Esophagus muscularis mucosa (tissue), 4 donors: Measurements from ENCODE around the gene MED13L. TPM values are rescaled to one million over a fixed set of nuclear protein-coding genes. Genes with fewer than 3 reads are reported as not detected.
A peak's percentile ranks its signal among the peaks of the same experiment; 100 is the strongest.

Source experiments
- DNase-seq: peaks from one replicate; pipeline ENCODE4 v3.0.0-alpha.2; 2017; ENCODE audit errors: extremely low spot score
- H3K27ac ChIP-seq, 4 donors: fragments of 200-600 bp; sonication (generic); replicated peaks in 1 of 4; 1 replicate in 3 of 4; 2 replicates in 1 of 4; pipeline ENCODE4 v1.5.1; 2016 to 2019; ENCODE audit warnings: mild to moderate bottlenecking in 1 of 4
- H3K27me3 ChIP-seq, 4 donors: fragments of 200-600 bp; sonication (generic); one replicate each; pipeline versions ENCODE4 v1.5.1 to v1.6.0; 2016 to 2019
- H3K36me3 ChIP-seq, 4 donors: fragments of 200-600 bp; sonication (generic); one replicate each; pipeline ENCODE4 v1.5.1; 2016 to 2019
- H3K4me1 ChIP-seq, 4 donors: fragments of 200-600 bp; sonication (generic); one replicate each; pipeline ENCODE4 v1.5.1; 2016 to 2019
- H3K4me3 ChIP-seq, 4 donors: fragments of 200-600 bp; sonication (generic); 1 replicate in 2 of 4; 2 replicates in 2 of 4; pipeline ENCODE4 v1.5.1; 2016 to 2019; ENCODE audit warnings: mild to moderate bottlenecking in 4 of 4, moderate library complexity in 1 of 4
- H3K9me3 ChIP-seq, 4 donors: fragments of 200-600 bp; sonication (generic); 1 replicate in 3 of 4; 2 replicates in 1 of 4; pipeline ENCODE4 v1.5.1; 2016 to 2019
- CTCF ChIP-seq, 3 experiments: fragments of 200-600 bp in 2 of 3; fragments of 450-650 bp in 1 of 3; sonication (generic) in 2 of 3; IDR thresholded peaks; one replicate each; pipeline ENCODE4 v1.5.1; 2017 to 2019; ENCODE audit warnings: antibody characterized with exemption in 3 of 3, mild to moderate bottlenecking in 2 of 3, moderate library complexity in 1 of 3
- EP300 ChIP-seq: sonication (generic); formaldehyde crosslinking; IDR thresholded peaks from one replicate; pipeline ENCODE4 v1.6.1; 2017; ENCODE audit warnings: antibody characterized with exemption
- POLR2A ChIP-seq: fragments of 450-650 bp; IDR thresholded peaks from one replicate; pipeline ENCODE4 v1.6.1; 2017; ENCODE audit warnings: antibody characterized with exemption, moderate library complexity, mild to moderate bottlenecking, low read depth
- POLR2AphosphoS5 ChIP-seq, 2 donors: sonication (generic); formaldehyde crosslinking; IDR thresholded peaks; one replicate each; pipeline ENCODE4 v1.6.1; 2017; ENCODE audit warnings: antibody characterized with exemption in 2 of 2
- WGBS: methylation state at CpG from one replicate; pipeline ENCODE4 v1.1.5; 2018; 5-methylcytosine and 5-hydroxymethylcytosine counted together
- intact Hi-C: fragments of 100-400 bp; cut with DNase I; formaldehyde crosslinking; loops from one replicate; pipeline ENCODE4 v1.15.1; 2023
- total RNA-seq, 4 donors: library from RNA; depleted of rRNA; stranded (reverse); fragments of >200 nt; gene quantifications; one replicate each; pipeline versions ENCODE4 v1.1.0 to v1.2.1, GENCODE V29; 2016

Gene MED13L
- total RNA-seq, 4 donors from 2014 or later: 141 to 350 (median 175) TPM

DNA sequence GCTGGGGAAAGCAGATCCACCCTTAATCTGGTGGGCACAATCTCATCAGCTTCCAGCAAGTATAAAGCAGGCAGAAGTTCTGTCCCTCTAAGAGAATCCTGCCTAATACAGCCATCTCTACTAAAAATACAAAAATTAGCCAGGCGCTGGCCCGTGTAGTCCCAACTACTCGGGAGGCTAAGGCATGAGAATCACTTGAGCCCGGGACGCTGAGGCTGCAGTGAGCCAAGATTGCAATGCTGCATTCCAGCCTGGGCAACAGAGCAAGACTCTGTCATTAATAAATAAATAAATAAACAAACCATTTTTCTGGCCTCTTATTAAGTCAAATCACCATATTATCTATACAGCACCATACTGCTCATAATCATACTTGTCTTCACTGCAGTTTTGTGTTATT is 111.2 kb downstream of the MED13L start:
- 73% methylated on average over 5 of the region's 5 CpGs for WGBS
- TF ChIP-seq EP300 (no peak), CTCF (IDR thresholded peaks at IDR 0.05) (no peak), POLR2AphosphoS5 (IDR thresholded peaks at IDR 0.05) (no peak), POLR2A (no peak)
- peaks cover 49 to 75% (median 62%) of the 10 kb centered on the region in 4 donors for H3K4me1 ChIP-seq
- DNase-seq: no peak
- H3K27ac ChIP-seq: no peak overlapping the region
- no peaks in the 10 kb centered on the region for H3K36me3 ChIP-seq
- no peaks in the 10 kb centered on the region for H3K27me3 ChIP-seq
- H3K9me3 ChIP-seq: no peaks in the 10 kb centered on the region
- no peak overlapping the region for H3K4me3 ChIP-seq
- intact Hi-C loops: no loop called here

GRCh38 chr12:116165036-116165425 is 112.5 kb downstream of the MED13L start:
- H3K4me1 ChIP-seq: peaks cover 58 to 78% (median 70%) of the 10 kb centered on the region in 4 donors
- intact Hi-C loops: no loop called here
- peak overlapping the region in 1 of 4 donors; percentile 8 for H3K27ac ChIP-seq
- 53% methylated on average over 4 of the region's 4 CpGs for WGBS
- no peak overlapping the region for H3K4me3 ChIP-seq
- TF ChIP-seq POLR2AphosphoS5 (IDR thresholded peaks at IDR 0.05): no peak
- TF ChIP-seq POLR2A: no peak
- TF ChIP-seq EP300: no peak
- TF ChIP-seq CTCF (IDR thresholded peaks at IDR 0.05): no peak
- H3K36me3 ChIP-seq: no peaks in the 10 kb centered on the region
- H3K9me3 ChIP-seq: no peaks in the 10 kb centered on the region
- no peak for DNase-seq
- H3K27me3 ChIP-seq: no peaks in the 10 kb centered on the region

DNA sequence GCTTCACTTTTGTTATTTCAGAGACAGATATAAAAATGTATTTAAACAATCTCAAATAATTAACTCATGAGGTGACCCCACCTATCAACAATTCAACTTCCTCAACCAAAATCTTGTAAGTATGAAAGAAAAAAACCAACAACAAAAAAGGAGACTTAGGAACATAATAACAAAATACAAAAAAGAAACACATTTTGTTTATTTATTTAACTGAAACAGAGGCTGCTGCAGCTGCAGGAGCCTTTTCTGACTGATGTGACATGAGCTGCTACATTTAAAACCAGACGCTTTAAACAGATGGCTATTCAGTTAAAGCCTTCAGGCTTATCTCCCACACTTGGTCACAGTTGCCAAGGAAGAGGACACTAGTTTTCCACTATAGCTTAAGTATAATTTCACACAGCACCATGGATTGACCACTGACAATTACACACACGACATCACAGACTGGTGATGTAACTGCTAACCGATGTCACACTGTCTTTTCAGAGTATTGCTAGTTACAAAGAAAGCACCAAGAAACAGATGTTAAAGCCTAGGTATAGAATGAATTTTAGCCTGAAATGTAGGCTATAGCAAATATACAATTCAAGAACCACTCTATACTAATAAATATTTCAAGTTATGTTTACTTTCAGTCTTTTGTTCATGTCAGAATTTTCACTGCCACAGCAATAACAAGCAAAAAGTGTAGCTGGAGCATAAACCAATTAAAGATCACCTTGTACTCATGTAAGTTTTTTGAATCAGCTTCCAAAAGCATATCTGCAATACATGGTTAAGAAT is 113.0 kb downstream of the MED13L start:
- intact Hi-C loops: no loop called here
- Histone ChIP-seq H3K27ac (peak overlapping the region in 1 of 4 donors; percentile 8), H3K4me3 (no peak overlapping the region), H3K36me3 (no peaks in the 10 kb centered on the region), H3K9me3 (no peaks in the 10 kb centered on the region), H3K4me1 (peaks cover 64 to 84% (median 75%) of the 10 kb centered on the region in 4 donors), H3K27me3 (no peaks in the 10 kb centered on the region)
- no peak for DNase-seq
- TF ChIP-seq POLR2A (no peak), CTCF (IDR thresholded peaks at IDR 0.05) (no peak), POLR2AphosphoS5 (IDR thresholded peaks at IDR 0.05) (no peak), EP300 (no peak)
- WGBS: 35% methylated on average over 3 of the region's 3 CpGs

GRCh38 chr12:116162071-116162470 is 115.4 kb downstream of the MED13L start:
- no peak for DNase-seq
- Histone ChIP-seq H3K4me3 (no peak overlapping the region), H3K9me3 (no peaks in the 10 kb centered on the region), H3K4me1 (peaks cover 69 to 89% (median 85%) of the 10 kb centered on the region in 4 donors), H3K27ac (no peak overlapping the region), H3K27me3 (no peaks in the 10 kb centered on the region), H3K36me3 (no peaks in the 10 kb centered on the region)
- TF ChIP-seq POLR2A: no peak
- intact Hi-C loops: no loop called here
- WGBS: 85% methylated on average over 3 of the region's 3 CpGs

DNA sequence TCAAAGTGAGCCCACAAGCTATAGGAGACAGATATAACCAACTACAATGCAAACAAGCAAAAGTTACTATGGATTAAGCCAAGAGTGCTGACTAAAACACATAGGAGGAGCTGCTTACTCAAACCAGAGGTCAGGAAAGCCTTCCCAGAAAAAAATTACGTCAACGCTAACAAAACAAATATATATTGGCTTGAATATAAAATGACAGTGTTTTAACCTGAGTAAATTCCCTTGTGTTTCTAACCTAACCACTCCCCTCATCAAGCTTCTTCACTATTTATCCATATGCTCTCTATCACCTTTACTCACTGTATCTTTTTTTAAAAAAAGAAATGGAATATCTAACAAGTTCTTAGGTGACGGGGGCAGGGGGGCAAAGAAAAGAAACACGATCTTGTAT is 115.9 kb downstream of the MED13L start:
- no peak overlapping the region for H3K4me3 ChIP-seq
- DNase-seq: no peak
- WGBS: 76% methylated on average over 4 of the region's 4 CpGs
- no peaks in the 10 kb centered on the region for H3K9me3 ChIP-seq
- TF ChIP-seq CTCF (IDR thresholded peaks at IDR 0.05) (no peak), POLR2AphosphoS5 (IDR thresholded peaks at IDR 0.05) (no peak), POLR2A (no peak), EP300 (no peak)
- H3K27me3 ChIP-seq: no peaks in the 10 kb centered on the region
- intact Hi-C loops: no loop called here
- H3K36me3 ChIP-seq: no peaks in the 10 kb centered on the region
- H3K4me1 ChIP-seq: peaks cover 66 to 90% (median 81%) of the 10 kb centered on the region in 4 donors
- no peak overlapping the region for H3K27ac ChIP-seq
